UCSD-AML1 (cell line): Measurements from ENCODE around the gene NTN1.

Experiments used
- DNase-seq: peaks from one replicate; lab custom pipeline; 2025; ENCODE audit not compliant: unreplicated experiment; lab: John Stamatoyannopoulos, UW

Gene NTN1

DNA sequence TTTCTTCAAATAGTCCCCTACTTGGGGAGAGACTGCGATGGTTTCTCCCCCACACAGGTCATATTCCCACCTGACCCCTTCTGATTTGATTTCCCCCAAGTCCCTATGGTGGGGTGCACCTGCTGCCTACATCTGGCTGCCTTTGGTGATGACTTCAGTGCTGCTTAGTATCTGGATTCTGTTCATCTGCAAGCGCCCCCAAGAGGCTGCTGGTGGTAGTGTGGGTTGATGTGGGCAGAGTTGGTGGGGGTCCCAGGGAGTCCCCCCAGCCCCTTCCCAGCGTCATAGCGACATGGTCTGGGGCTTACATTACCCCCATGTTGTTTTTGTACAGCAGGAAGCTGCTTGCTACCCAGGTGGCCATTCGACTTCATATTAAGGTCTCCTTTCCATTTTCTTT, 99.2 kb downstream of the NTN1 start:
- no peak for DNase-seq

GRCh38 chr17:9121186-9121820, 100.0 kb downstream of the NTN1 start:
- no peak for DNase-seq

DNA sequence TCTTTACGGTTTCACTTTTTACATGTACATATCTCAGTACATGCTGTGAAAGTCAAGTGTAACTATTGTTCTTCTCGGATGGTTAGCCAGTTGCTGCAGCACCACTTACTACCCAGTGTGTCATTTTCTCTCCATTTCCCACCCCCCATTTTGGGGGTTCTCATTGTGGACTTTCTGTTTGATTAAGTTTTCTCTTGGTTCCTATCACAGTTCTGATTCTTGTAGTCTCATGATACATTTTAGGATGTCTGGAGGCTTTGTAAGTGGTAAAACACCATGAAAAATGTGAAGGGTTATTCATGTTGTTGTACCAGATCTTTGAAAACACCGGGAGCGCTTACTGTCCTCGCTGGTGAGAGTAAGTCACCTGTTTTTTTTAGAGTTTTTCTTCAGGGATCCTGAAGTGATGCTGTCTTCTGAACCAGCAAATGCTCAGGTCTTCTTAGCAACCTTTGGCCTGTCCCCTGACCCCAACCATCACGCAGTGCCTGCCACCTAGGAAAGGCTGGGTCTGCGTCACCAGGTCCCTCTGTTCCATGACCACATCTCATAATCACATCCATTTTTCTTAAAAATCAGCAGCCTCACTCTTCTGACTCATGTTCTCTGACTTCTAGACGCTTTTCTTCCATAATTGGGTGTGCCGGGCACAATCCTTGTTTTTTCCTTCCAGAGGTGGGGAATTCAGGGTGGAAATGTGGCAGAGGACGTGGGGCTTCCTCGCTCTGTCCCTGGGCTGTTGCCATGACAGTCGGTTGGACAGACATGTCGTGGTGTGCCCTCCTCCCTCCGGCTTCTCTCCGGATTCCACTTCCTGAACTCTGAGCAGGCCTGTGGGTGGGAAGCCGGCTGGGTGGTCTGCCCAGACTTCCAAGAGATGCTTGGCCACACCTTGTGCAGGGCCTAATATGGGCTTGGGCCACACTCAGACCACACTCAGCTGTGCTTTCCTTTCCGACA, 102.6 kb downstream of the NTN1 start:
- no peak for DNase-seq

GRCh38 chr17:9124554-9124935, 103.2 kb downstream of the NTN1 start:
- no peak for DNase-seq

DNA sequence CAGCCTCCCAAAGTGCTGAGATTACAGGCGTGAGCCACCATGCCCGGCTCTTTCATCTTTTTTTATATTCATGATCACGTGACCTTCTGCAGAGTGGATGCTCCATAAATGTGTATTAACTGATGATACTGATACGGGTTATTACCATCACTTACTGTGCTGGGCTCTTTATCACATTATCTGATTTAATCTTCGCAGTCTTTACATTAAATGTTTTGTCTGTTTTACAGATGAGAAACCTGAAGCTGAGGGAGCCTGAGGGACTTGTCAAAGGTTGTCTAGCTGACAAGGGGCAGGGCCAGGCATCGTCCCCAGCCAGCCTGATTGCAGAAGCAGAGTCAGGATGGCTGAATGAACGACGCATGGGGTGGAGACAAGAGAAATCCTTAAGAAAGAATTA, 104.4 kb downstream of the NTN1 start:
- no peak for DNase-seq

GRCh38 chr17:9127340-9127739, 106.0 kb downstream of the NTN1 start:
- DNase-seq: no peak

- DNase-seq: no peak
Measured at GRCh38 chr17:9131371-9131770, 110.1 kb downstream of the NTN1 start.

- DNase-seq: no peak
Measured at GRCh38 chr17:9132291-9132690, 111.0 kb downstream of the NTN1 start.

- DNase-seq: no peak
Measured at GRCh38 chr17:9132944-9133610, 111.8 kb downstream of the NTN1 start.

- DNase-seq: no peak
Measured at GRCh38 chr17:9138161-9138717, 116.9 kb downstream of the NTN1 start.

DNA sequence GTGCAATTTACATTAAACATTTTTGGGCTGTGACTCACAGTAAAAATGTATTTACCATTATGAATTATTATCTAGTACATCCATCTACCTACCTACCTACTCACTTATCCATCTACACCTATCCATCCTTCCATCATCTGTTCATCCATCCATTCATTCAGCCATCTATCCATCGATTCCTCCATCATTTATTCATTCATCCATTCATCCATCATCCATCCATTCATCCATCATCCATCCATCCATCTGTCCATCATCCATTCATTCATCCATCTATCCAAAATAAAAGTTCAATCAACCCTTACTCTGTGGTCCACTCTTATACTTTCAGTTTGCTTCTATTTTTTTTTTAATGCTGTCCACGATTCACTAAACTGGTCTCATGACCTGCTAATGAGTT, 118.4 kb downstream of the NTN1 start:
- DNase-seq: no peak

GRCh38 chr17:9140550-9141424, 119.5 kb downstream of the NTN1 start:
- DNase-seq: no peak

DNA sequence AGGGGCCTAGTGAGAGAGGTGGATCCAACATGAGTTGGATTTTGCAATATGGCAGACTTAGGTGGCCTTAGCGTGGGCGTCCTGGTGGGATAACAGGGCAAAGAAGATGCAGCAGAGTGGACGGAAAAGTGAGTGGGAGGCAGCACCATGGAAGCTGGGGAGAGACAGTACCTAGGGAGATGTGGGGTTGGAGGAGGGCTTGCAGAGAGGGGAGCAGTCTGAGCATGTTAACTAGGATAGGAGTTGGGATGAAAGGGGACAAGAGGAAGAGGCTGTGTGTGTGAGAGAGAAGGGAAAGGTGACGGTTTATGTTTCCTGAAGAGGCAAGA, 120.1 kb downstream of the NTN1 start:
- DNase-seq: no peak

GRCh38 chr17:9142772-9143494, 121.6 kb downstream of the NTN1 start:
- no peak for DNase-seq

GRCh38 chr17:9144502-9145249, 123.4 kb downstream of the NTN1 start:
- no peak for DNase-seq

GRCh38 chr17:9146064-9146463, 124.8 kb downstream of the NTN1 start:
- no peak for DNase-seq

GRCh38 chr17:9148905-9149525, 127.7 kb downstream of the NTN1 start:
- no peak for DNase-seq

- no peak for DNase-seq
Measured at GRCh38 chr17:9150446-9151090, 129.3 kb downstream of the NTN1 start.
